8988T (cell line): ENCODE results near the gene UBE2U.

ENCODE experiments used
- DNase-seq: peaks from one replicate; pipeline ENCODE4 v3.0.0; 2011

The UBE2U gene

GRCh38 chr1:64296459-64296858 is 93.0 kb downstream of the UBE2U start:
- no peak for DNase-seq

DNA sequence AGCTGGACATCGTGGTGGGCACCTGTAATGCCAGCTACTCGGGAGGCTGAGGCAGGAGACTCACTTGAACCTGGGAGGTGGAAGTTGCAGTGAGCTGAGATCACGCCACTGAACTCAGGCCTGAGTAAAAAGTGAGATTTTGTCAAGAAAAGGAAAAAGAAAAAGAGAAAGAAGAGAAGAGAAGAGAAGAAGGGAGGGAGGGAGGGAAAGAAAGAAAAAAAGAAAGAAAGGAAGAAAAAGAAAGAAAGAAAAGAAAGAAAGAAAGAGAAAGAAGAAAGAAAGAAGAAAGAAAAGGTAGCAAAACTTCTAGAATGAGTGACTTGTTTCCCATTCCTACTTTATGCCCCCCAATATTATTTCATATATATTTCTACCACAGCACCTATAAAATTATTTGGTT is 98.8 kb downstream of the UBE2U start:
- DNase-seq = no peak

DNA sequence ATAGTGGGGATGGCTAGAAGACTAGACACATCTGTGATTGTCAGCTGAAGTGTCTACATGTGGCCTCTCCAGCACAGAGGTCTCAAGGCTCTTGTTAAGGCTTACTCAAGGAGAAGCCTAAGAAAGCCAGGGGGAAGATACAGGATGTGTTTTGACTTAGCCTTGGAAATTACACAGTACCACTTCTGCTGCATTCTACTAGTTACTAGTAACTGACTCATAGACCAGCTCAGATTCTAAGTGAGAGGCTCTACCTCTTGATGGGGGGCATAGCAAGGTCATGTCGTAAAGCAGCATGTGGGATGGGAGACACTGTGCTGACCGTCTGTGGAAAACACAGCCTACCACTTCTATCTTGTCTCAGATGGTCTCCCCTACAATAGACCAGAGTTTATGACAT is 99.5 kb downstream of the UBE2U start:
- DNase-seq = no peak

DNA sequence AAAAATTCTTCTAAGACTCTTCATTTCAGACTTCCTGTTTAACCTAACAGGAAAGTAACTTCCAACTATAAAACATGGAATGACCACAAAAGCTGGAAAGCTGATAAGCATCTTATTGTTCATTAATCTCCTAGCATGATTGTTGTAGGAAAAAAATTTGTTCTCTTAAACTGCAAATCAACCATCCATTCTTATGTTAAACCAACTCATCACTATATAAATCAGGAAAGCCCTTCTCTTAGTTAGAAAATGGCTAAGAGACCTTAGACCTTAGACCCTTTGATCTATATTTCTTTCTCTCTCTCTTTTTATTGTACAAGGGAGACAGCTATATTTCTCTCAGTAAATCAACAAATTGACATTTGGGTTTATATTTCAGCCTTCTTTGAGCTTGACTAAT is 101.4 kb downstream of the UBE2U start:
- no peak for DNase-seq

- no peak for DNase-seq
Observed at GRCh38 chr1:64308866-64309265, 105.4 kb downstream of the UBE2U start.

- no peak for DNase-seq
Observed at GRCh38 chr1:64309431-64309831, 106.0 kb downstream of the UBE2U start.

DNA sequence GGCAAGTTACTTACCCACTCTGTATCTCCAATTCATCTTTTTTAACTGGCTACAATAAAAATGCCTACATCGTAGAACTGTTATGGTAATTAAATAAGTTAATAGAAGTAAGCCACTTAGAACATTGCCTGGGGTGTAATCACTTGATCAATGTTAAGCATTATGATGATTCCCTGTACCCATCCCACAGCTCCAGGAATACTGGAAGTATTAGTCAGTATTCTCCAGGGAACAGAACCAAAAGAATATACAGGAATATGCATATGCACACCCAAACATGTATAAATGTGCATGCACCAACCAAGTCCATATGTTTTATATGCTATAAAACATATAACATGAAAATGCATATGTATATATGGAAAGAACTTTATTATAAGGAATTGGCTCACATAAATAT is 107.3 kb downstream of the UBE2U start:
- no peak for DNase-seq

GRCh38 chr1:64312431-64312830 is 109.0 kb downstream of the UBE2U start:
- no peak for DNase-seq

DNA sequence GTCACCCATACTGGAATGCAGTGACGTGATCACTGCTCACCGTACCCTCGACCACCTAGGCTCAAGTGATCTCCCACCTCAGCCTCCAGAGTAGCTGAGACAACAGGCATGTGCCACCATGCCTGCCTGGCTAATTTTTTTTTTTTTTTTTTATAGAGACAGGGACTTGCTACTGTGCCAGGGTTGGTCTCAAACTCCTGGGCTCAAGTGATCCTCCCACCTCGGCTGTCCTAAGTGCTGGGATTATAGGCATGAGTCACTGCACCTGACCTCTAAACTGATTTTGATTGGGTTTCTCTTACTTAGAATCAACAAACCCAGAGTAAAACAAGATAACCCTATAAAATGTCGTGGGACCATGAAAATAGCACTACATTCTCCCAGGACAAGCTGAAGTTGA is 112.0 kb downstream of the UBE2U start:
- no peak for DNase-seq
